OCI-LY1 (cell line): Measurements from ENCODE around the gene COL23A1.

Experiments used
- H2AFZ ChIP-seq: fragments of 200-600 bp; sonication (generic), shearing (Covaris generic); 2 replicates; pipeline ENCODE4 v1.6.0; 2014; ENCODE audit warnings: antibody characterized with exemption, mild to moderate bottlenecking, low read length
- H3F3A ChIP-seq: fragments of 200-600 bp; sonication (generic), shearing (Covaris generic); 2 replicates; pipeline ENCODE4 v1.6.0; 2014; ENCODE audit warnings: mild to moderate bottlenecking, antibody characterized with exemption, low read length, moderate library complexity; ENCODE audit not compliant: insufficient read depth
- H3K27ac ChIP-seq: fragments of 200-600 bp; sonication (generic); 2 replicates; pipeline ENCODE4 v1.5.1; 2014; ENCODE audit warnings: low read length, mixed run types, mild to moderate bottlenecking, low read depth; ENCODE audit not compliant: poor library complexity, severe bottlenecking
- H3K27me3 ChIP-seq: fragments of 200-600 bp; sonication (generic); 2 replicates; pipeline ENCODE4 v1.6.0; 2014; ENCODE audit warnings: antibody characterized with exemption, mild to moderate bottlenecking, low read length, moderate library complexity; ENCODE audit not compliant: insufficient read depth
- H3K36me3 ChIP-seq: fragments of 200-600 bp; sonication (generic); 2 replicates; pipeline ENCODE4 v1.6.1; 2014; ENCODE audit warnings: mild to moderate bottlenecking, antibody characterized with exemption, low read length, moderate library complexity, mixed read lengths; ENCODE audit not compliant: insufficient read depth
- H3K4me1 ChIP-seq: fragments of 200-600 bp; sonication (generic); 2 replicates; pipeline ENCODE4 v1.5.1; 2014; ENCODE audit warnings: mild to moderate bottlenecking, low read length, moderate library complexity; ENCODE audit not compliant: insufficient read depth, severe bottlenecking
- H3K4me2 ChIP-seq: fragments of 200-600 bp; sonication (generic), shearing (Covaris generic); 2 replicates; pipeline ENCODE4 v1.6.1; 2014; ENCODE audit warnings: low read length
- H3K4me3 ChIP-seq: fragments of 200-600 bp; sonication (generic); 2 replicates; pipeline ENCODE4 v1.5.1; 2014; ENCODE audit warnings: low read length, low read depth, mild to moderate bottlenecking, mixed read lengths; ENCODE audit not compliant: poor library complexity, severe bottlenecking
- H3K79me2 ChIP-seq: fragments of 200-600 bp; shearing (Covaris generic); 2 replicates; pipeline ENCODE4 v1.6.1; 2016; ENCODE audit warnings: mixed run types, low read length, mixed read lengths; ENCODE audit not compliant: insufficient read depth
- H3K9ac ChIP-seq: fragments of 200-600 bp; sonication (generic), shearing (Covaris generic); 2 replicates; pipeline ENCODE4 v1.6.1; 2014; ENCODE audit warnings: mild to moderate bottlenecking, low read length, mixed read lengths
- H3K9me2 ChIP-seq: fragments of 200-600 bp; sonication (generic), shearing (Covaris generic); 2 replicates; pipeline ENCODE4 v1.6.1; 2014; ENCODE audit warnings: low read depth, mild to moderate bottlenecking, low read length, mixed read lengths
- H3K9me3 ChIP-seq: fragments of 200-600 bp; shearing (Covaris generic); 2 replicates; pipeline ENCODE4 v1.6.1; 2014; ENCODE audit warnings: low read length, mixed read lengths
- H4K20me1 ChIP-seq: fragments of 200-600 bp; sonication (generic), shearing (Covaris generic); 2 replicates; pipeline ENCODE4 v1.6.0; 2016; ENCODE audit warnings: mild to moderate bottlenecking, low read length; ENCODE audit not compliant: insufficient read depth
- EZH2 ChIP-seq: fragments of 200-600 bp; sonication (generic), shearing (Covaris generic); IDR thresholded peaks from 2 replicates; pipeline ENCODE4 v1.8.0; 2017; ENCODE audit warnings: borderline replicate concordance, mixed run types, mild to moderate bottlenecking, antibody characterized with exemption, low read length, moderate library complexity, mixed read lengths
- TF ChIP-seq, protein P1 (sequence below): fragments of 200-600 bp; sonication (generic), shearing (Covaris generic); IDR thresholded peaks from 2 replicates; pipeline ENCODE4 v1.5.1; 2017; ENCODE audit warnings: mild to moderate bottlenecking, antibody characterized with exemption, low read length, moderate library complexity, mixed read lengths

COL23A1 gene

DNA sequence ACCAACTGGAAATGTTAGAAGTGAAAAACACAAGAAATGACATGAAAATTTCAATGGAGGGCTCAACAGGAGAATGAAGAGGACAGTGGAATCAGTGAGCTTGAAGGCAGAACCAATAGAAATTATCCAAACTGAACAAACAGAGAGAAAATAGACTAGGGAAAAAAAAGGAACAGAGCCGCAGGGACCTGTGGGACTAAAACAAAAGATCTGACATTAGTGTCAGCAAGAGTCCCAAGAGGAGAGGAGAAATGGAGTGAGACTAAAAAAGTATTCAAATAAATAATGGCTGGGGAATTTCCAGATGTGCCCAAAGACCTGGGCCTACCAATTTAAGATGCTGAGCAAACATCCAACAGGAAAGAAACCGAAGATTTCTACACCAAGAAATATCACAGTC, 182.5 kb downstream of the COL23A1 start:
- Histone ChIP-seq H3K4me3 (no peak overlapping the region), H3K4me1 (no peaks in the 10 kb centered on the region), H3K27ac (no peak overlapping the region), H3K36me3 (no peaks in the 10 kb centered on the region), H3K9ac (no peak overlapping the region), H2AFZ (no peak overlapping the region), H3K9me2 (no peaks in the 10 kb centered on the region), H3K27me3 (no peaks in the 10 kb centered on the region; the same call in 1 of the 2 replicates), H3K4me2 (no peak overlapping the region), H3F3A (no peaks in the 10 kb centered on the region), H3K9me3 (0 out of 2 replicates have a peak, but pooled peaks cover 4% of the 10 kb centered on the region), H4K20me1 (no peaks in the 10 kb centered on the region), H3K79me2 (no peaks in the 10 kb centered on the region)
- TF ChIP-seq, protein P1, sequence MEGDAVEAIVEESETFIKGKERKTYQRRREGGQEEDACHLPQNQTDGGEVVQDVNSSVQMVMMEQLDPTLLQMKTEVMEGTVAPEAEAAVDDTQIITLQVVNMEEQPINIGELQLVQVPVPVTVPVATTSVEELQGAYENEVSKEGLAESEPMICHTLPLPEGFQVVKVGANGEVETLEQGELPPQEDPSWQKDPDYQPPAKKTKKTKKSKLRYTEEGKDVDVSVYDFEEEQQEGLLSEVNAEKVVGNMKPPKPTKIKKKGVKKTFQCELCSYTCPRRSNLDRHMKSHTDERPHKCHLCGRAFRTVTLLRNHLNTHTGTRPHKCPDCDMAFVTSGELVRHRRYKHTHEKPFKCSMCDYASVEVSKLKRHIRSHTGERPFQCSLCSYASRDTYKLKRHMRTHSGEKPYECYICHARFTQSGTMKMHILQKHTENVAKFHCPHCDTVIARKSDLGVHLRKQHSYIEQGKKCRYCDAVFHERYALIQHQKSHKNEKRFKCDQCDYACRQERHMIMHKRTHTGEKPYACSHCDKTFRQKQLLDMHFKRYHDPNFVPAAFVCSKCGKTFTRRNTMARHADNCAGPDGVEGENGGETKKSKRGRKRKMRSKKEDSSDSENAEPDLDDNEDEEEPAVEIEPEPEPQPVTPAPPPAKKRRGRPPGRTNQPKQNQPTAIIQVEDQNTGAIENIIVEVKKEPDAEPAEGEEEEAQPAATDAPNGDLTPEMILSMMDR, result no peak
- no peak for TF ChIP-seq EZH2

DNA sequence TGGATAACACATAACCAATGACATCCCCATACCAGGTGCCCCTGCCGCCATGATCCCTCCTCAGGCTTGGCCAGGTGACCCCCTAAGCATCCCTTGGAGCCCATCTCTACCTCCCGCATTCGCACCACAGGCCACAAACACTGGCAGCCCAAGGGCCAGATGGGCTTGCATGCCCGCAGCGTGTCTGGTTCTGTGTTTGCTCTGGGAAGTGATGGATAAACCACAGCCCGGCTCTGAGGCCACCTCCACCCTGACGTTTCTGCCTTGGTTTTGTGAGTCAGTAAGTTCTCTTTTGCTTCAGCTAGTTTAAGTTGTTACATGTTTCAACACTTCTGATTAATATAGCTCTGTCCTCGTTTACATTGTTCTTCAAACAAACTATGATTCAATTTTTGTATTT, 185.2 kb downstream of the COL23A1 start:
- H4K20me1 ChIP-seq, result no peaks in the 10 kb centered on the region
- no peaks in the 10 kb centered on the region for H3F3A ChIP-seq
- H3K9me2 ChIP-seq, result no peaks in the 10 kb centered on the region
- no peaks in the 10 kb centered on the region for H3K4me1 ChIP-seq
- H3K9me3 ChIP-seq, result no peaks in the 10 kb centered on the region
- H2AFZ ChIP-seq, result no peak overlapping the region
- no peak overlapping the region for H3K4me3 ChIP-seq
- H3K27ac ChIP-seq, result no peak overlapping the region
- no peaks in the 10 kb centered on the region; the same call in 1 of the 2 replicates for H3K27me3 ChIP-seq
- no peak for TF ChIP-seq EZH2
- TF ChIP-seq, protein P1, result no peak
- no peaks in the 10 kb centered on the region for H3K36me3 ChIP-seq
- H3K9ac ChIP-seq, result no peak overlapping the region
- no peak overlapping the region for H3K4me2 ChIP-seq
- no peaks in the 10 kb centered on the region for H3K79me2 ChIP-seq

DNA sequence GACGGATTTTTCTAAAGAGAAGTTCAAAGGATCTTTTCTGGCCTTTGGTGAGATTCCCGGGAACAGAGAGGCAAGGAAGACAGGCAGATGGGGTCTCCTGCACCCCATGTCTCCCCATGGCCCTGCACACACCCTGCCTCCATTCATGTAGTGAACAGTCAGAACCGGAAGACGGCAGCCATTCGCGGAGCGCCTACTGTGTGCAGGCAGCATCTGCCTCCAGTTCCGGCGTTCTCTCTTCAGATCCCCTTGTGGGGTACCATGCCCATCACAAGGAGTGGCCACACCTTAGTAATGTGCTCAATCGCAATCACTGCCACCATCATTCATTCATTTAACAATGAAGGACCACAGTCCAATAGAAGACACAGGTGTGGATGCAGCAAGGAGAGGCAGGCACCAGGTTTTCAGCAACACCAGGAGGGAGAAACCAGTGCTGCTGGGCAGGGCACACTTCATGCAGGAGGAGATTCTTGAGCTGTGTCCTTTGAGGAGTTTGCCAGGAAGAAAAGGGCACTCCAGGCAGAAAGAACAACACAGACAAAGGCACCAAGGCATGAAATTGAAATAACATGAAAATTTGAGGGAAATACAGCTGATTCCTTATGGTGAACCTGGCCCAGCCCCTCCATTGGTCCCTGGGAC, 186.1 kb downstream of the COL23A1 start:
- no peak for TF ChIP-seq EZH2
- TF ChIP-seq, protein P1, result no peak
- no peak overlapping the region for H3K27ac ChIP-seq

More for the DNA sequence above, 186.1 kb downstream of the COL23A1 start:
- Histone ChIP-seq H3K4me1 (no peaks in the 10 kb centered on the region), H2AFZ (no peak overlapping the region), H4K20me1 (no peaks in the 10 kb centered on the region), H3K36me3 (no peaks in the 10 kb centered on the region), H3K9ac (no peak overlapping the region), H3K9me2 (no peaks in the 10 kb centered on the region), H3F3A (no peaks in the 10 kb centered on the region), H3K4me2 (no peak overlapping the region), H3K27me3 (no peaks in the 10 kb centered on the region; the same call in 1 of the 2 replicates), H3K9me3 (no peaks in the 10 kb centered on the region), H3K4me3 (no peak overlapping the region), H3K79me2 (no peaks in the 10 kb centered on the region)
